Activated T-cell treated with anti-CD3 and anti-CD28 coated beads for 1 hour (primary cell): Measurements from ENCODE around the gene MAGI2.

Experiments used
- DNase-seq: peaks from one replicate; pipeline ENCODE4 v3.0.0-alpha.2; 2020; ENCODE audit warnings: low read depth

MAGI2 gene

GRCh38 chr7:78222001-78222751 is 1231.3 kb downstream of the MAGI2 start:
- no peak for DNase-seq

- no peak for DNase-seq
These were observed 1232.7 kb downstream of the MAGI2 start for GRCh38 chr7:78220754-78221153.

GRCh38 chr7:78218876-78219275 is 1234.6 kb downstream of the MAGI2 start:
- no peak for DNase-seq

DNA sequence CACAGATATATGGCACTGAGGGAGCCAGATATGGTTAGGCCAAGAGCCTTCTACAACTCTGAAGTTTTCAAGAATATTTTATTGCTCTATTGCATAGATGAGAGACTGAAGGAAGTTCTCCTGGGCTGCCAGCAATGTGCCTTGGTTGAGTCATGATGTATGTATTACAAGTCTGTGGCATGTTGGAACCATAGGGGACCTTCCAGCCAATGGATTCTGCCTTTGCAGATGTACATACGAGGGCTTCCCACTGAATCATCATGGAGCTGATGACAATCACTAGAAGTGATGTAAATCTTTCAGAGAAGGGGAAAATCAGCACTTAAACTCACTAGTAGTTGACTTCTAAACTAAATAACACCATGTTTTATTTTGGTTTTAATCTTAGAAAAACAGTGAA is 1235.4 kb downstream of the MAGI2 start:
- DNase-seq, result no peak

DNA sequence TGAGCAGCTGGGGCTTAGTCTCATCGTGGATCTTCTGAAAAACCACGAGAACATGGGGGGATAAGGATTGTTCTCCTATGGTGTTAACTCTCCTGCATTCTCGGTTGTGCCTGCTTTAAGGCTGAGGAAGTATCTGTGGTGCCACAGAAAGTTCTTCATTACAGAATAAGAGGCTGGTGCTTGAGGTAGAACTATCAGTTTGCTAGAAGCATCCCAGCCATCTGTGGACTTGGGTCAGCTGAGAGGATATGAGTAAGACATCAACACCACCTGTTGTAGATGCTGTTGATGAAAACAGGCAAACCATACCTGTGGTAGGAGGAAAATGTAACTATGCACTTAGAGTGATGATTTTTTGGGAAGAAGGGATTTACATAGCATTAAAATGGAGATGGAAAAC is 1238.3 kb downstream of the MAGI2 start:
- no peak for DNase-seq

DNA sequence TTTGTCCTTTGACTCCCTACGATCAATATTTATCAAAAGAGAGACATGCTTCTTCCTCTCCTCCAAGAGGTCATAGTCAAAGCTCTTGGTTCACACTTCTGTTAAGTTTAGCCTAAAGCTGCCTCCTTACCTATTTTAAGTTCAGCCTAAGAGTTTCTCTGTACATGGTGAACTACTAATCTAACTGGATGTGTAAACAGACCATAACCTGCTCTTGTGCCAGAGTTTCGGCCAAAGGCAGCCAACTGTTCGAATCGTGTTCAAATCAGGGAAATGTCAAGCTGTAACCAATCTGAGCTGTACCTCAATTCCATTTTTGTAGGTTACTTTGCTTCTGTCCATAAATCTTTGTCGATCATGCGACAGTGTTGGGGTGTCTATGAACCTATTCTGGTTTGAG is 1240.1 kb downstream of the MAGI2 start:
- DNase-seq, result no peak

GRCh38 chr7:78212476-78213060 is 1240.9 kb downstream of the MAGI2 start:
- no peak for DNase-seq

GRCh38 chr7:78207269-78207668 is 1246.2 kb downstream of the MAGI2 start:
- no peak for DNase-seq

DNA sequence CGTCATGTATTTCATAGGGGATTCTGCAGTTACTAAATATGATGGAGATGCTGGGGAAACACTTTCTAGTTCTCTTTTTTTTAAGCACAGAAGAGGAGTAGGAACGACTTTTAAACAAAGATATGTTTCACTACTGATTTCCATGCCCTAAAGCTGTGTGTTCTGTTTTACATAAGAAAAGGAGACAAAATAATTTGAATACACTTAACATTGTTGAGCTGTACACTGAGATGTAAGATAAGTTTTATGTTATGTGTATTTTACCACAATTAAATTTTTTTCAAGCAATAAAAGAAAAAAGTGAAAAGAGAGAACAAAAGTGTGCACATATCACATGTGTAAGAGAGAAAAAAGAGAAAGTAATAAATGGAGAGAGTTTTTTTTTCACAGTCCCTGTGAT is 1246.7 kb downstream of the MAGI2 start:
- DNase-seq, result no peak

DNA sequence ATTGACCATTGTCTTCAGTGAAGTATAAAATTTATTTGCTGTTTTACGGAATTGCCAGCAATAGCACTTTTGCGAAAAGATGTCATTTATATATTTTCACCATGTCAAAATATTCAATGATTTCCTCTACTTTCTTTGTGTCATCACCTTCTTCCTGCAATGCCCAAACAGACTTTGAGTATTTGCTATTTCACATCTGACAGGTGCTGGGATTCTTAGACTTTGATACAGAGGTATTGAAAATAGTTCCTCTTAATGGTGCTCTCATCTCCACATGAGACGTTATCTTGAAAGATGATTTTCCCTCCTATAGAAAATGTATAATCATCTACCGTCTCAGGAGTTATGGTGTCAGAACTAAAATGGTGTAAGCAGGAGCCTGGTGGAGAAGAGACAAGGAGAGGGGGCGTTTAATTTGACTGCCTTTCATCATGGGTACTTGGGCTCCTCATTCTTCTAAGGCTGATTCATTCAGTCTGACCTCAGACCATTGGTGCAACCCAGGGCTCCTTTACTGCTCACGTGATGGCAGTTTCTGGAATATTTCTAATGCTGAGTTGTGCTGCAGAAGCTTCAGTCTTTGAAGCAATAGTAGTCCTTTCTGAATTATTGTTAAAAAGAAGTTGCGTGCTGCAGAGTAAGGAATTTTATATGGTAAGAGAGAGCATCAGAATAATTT is 1250.3 kb downstream of the MAGI2 start:
- no peak for DNase-seq

- no peak for DNase-seq
These were observed 1254.7 kb downstream of the MAGI2 start for GRCh38 chr7:78198756-78199155.

GRCh38 chr7:78197447-78197846 is 1256.0 kb downstream of the MAGI2 start:
- DNase-seq, result no peak

GRCh38 chr7:78195281-78195680 is 1258.2 kb downstream of the MAGI2 start:
- DNase-seq, result no peak

DNA sequence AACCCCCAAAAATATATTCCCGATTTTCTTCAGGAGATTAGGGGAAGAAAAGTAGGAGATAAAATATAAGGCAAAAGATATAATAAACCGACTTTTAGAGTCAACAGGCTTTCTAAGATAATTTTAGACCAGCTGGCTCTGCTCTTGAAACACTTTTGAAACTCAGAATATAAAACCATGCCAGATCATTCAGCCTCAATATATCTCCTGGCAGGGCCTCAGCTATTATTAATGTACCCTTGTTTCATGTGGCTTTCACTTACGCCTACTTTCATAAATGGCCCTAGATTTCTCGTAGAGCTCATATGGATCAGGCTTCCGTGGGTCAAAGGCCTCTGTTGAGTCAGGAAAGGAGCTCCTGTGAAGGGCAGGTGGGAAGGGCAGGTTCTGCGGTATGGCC is 1258.9 kb downstream of the MAGI2 start:
- no peak for DNase-seq

GRCh38 chr7:78191475-78192079 is 1261.9 kb downstream of the MAGI2 start:
- no peak for DNase-seq

GRCh38 chr7:78189762-78190161 is 1263.7 kb downstream of the MAGI2 start:
- no peak for DNase-seq

- DNase-seq, result no peak
These were observed 1268.2 kb downstream of the MAGI2 start for GRCh38 chr7:78185149-78185745.

GRCh38 chr7:78184299-78184698 is 1269.2 kb downstream of the MAGI2 start:
- DNase-seq, result no peak

DNA sequence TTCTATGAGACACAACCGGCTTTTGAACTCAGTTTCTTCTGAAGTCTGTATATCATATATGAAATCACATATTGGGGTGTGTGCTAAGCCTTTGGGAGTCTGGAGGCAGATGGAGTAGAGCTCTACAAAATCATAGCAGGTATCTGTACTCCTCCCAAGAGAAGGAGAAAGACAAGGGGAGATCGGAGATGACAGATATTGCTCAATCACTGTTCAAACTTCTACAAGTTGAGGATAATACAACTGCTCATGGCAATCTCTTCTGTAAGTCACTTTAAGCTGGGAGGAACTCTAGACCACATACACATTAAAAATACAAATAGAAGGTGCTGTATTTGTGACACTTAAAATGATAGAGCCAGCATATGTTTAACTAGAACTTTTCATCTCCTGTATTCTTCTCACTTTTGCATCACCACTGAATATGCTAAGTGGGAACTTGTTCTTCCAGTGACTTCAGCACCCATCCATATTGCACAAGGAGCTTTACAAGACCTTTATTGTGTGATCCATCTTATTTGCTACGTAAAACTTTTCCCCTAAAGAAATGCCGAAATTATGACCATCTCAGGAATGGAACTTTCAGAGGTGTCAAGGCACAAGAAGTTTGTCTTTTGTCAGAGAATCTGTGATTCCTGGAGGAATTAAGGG is 1273.5 kb downstream of the MAGI2 start:
- no peak for DNase-seq

DNA sequence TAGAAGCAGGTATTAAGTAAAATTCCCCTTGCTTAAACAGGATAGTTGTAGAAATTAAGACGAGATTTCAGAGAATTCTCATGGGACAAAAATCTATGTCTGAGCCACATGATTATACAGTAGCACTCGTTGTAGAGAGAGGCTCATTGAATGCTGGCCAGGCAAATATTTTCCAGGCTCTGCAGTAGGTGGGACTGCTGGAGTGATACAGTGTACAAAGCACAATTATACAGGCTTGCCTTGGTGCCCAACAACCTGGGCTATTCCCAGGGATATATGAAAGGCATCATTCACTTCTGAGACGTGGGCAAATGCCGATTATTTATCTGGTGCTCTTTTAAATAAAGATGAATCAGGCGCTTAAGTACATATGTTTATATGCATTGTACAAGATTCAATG is 1274.3 kb downstream of the MAGI2 start:
- no peak for DNase-seq

DNA sequence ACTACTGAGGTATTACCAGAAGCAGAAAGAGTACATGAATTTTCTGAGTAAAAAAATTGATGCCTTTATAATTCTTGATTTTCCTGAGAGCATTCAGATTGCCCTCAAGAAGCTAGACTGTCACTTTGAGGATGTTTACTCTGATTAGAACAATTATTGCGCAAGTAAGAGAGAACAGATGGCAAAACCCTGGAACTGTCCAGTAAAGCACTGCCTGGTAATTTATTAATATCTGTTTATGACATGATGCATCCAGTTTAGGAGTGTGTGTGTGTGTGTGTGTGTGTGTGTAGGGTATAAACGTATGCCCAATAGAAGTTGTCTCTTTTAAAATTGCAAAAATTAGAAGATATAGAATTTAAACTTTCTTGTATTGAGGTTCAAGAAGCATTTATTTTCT is 1275.1 kb downstream of the MAGI2 start:
- DNase-seq, result no peak

DNA sequence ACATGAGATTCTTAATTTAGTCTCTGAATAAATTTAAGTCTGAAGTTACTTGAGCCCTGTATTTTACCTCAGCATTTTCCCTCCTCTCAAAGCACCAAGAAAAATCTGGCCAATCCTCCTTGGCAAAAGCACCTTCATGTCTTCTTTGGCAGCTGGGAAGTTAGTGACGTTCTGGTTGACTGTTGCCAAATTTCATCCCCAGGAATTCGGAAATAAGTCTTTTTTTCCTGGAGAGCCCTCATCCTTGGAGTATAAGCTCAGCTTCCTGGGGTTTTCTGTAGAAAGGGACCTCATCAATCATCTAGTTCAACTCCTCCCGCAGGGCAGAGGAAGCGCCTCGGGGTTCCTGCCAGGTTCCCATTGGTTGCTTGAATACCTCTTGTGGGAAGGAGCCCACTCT is 1277.3 kb downstream of the MAGI2 start:
- DNase-seq, result no peak
